ENCODE results near the gene CACNA2D1.

CACNA2D1 gene

GRCh38 chr7:81929386-81929785 lies 514.2 kb downstream of the CACNA2D1 start:
- DNase-seq, result no peak

- no peak for DNase-seq
Measured at GRCh38 chr7:81926154-81926553, 517.4 kb downstream of the CACNA2D1 start.

- DNase-seq, result no peak
Measured at GRCh38 chr7:81925530-81925929, 518.0 kb downstream of the CACNA2D1 start.

DNA sequence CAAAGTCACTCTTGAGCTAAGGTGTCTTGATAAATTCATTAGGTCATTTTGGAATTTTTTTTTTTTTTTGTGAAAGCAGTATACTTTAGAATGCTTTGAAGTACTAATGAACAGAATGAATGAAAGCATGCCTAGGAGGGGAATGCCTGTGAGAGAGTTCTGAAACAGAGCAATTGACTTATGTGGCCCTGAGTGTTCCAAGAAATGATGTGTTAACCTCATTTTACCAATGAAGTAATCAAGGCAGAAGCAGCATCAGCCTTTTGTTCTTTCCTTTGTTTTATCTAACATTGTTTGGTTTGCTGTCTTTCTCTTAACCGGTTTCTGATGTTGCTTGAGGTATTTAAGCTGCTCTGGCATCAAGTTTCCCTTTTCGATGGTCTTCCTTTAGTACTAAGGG lies 519.1 kb downstream of the CACNA2D1 start:
- DNase-seq, result no peak

DNA sequence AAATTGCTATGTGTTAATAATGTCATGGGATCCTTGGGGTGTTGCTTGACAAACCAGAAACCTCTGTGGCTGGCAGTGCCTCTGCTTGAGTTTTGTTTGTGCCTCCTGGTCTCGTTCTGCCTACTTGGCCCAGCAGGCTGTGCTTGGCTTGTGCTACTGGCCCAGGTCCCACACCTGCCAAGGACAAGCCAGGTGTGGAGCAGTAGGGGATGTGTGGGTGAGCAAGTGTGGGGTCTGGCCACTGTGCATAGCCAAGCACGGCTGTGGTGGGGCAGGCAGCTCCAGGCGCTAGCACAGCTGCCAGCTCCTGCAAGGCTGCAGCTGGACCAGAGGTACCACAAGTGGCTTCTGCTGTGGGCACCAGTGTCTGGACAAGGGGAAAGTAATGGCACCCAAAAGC lies 524.1 kb downstream of the CACNA2D1 start:
- DNase-seq, result no peak

- DNase-seq, result no peak
Measured at GRCh38 chr7:81908220-81908619, 535.4 kb downstream of the CACNA2D1 start.

DNA sequence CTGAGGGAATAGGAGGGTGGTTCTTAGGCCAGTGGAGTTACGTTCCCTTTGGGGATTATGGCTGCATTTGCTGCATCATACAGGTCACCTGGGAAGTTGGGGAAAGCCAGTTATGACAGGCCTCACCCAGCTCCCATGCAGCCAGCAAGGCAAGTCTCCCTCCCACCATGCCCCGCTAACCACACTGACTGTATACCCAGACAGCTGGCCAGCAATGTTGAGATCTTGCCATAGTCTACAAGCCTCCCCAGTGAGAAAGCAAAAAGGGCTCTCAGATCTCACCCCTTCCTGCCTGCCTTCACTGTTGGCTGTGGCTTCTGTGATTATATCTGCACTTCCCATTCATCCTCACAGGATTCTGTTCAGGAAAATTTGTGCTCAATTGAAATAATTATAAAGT lies 540.5 kb downstream of the CACNA2D1 start:
- DNase-seq, result no peak

DNA sequence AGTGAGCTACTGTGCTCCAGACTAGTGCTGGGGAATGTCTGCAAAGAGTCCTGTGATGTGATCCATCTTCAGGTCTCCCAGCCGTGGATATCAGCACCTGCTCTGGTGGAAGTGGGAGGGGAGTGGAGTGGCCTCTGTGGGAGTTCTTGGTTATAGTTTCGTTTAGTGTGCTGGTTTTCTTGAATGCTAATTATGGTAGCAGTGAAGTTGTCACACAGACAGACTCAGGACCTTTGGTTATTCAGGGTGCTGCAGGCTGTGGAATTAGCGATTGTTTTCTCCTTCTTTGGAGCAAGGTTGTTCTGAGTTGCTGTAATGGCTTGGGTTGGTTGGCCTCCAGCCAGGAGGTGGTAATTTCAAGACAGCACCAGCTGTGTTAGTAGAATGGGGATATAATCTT lies 541.0 kb downstream of the CACNA2D1 start:
- DNase-seq, result no peak

Data from KG1 (cell line).